Stimulated activated CD4-positive, alpha-beta T cell treated with anti-CD3 and anti-CD28 coated beads, Interleukin-4, amount 100 ng/mL, for 24 hours (primary cell): ENCODE measurements around the gene DDX50.
"Not testable (repeated sequence)": the region's sequence is repeated elsewhere in the genome, so short reads cannot be mapped to it uniquely, and the experiment has no call there.

Source experiments
- DNase-seq: peaks from one replicate; pipeline ENCODE4 v3.0.0-alpha.2; 2020

Gene DDX50, protein sequence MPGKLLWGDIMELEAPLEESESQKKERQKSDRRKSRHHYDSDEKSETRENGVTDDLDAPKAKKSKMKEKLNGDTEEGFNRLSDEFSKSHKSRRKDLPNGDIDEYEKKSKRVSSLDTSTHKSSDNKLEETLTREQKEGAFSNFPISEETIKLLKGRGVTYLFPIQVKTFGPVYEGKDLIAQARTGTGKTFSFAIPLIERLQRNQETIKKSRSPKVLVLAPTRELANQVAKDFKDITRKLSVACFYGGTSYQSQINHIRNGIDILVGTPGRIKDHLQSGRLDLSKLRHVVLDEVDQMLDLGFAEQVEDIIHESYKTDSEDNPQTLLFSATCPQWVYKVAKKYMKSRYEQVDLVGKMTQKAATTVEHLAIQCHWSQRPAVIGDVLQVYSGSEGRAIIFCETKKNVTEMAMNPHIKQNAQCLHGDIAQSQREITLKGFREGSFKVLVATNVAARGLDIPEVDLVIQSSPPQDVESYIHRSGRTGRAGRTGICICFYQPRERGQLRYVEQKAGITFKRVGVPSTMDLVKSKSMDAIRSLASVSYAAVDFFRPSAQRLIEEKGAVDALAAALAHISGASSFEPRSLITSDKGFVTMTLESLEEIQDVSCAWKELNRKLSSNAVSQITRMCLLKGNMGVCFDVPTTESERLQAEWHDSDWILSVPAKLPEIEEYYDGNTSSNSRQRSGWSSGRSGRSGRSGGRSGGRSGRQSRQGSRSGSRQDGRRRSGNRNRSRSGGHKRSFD

DNA sequence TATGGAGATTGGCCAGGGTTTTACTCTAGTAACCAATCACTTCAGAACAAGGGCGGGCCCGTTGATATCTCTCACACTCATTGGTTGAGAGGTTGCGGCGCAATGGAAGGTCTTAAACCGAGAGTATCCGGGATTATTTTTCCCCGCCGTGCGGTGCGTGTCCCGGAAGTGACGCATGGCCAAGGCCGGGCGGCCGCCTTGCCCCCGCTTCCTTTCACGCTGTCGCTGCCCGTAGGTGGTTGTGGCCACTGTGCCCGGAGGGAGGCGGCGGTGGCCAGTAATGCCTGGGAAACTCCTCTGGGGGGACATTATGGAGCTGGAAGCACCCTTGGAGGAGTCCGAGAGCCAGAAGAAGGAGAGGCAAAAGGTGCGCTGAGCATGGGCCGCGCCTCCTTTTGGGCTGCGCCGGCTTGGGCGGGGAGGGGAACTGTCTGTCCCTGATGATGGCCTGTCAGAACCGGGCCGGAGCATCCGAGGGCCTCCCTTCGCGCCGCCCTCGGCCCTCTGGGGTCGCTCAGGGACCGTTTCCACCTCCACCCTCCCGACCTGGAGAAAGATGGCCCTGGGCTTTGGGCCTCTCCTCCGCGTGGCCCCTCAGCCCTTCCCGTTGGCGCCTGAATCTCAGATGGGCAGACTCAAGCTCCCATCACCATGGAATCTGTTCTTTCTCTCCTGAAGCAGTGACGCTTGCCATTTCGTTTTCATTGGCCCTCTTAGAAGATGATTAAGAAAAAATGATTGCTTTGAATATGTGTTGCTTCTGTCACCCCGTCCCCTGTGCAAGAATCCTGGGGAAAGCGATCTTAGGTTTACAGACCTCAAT lies at the start of gene DDX50:
DDX50 (plus strand) TSS at position 211 of the 823 bp plus-strand sequence; CDS start at position 281, 70 bp downstream.
- DNase-seq: peak; percentile 97

DNA sequence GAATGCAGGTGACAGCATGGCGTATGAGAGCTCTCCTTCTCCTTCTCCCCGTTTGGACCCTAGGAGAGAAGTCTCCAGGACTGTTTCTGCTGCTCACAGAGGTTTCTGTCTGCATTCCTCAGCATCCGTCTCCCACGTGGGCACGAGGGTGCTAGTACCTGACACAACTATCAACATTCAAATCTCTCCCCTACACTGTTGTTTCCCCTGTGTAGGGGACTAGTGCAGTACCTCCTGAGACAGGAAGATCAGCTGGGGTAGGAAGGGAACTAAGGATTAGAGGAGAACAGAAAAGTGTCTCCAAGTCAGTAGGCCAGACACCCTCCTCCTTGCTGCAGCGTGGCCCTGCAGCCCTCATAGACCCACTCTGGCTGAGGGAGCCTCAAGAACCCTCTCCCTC lies 44.8 kb upstream of the DDX50 start:
- DNase-seq: no peak

DNA sequence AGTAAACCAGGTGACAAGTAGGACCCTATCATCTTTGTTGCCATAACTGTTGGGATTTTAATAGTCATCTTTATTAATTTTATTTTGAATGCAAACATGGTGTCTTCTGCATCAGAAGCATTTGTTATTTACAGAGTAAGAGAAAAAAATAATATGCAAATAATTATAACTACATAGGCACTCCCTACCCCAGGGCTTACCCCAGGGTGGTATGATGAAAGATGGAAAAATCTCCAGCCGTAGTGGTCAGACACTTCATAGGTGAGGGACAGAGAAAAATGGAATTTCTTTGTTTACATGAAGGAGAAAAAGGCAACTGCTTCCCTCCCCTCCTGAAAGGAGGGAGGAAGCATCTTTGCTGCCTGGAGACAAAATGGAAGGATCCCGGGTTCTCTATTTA lies 44.1 kb upstream of the DDX50 start:
- DNase-seq: no peak

DNA sequence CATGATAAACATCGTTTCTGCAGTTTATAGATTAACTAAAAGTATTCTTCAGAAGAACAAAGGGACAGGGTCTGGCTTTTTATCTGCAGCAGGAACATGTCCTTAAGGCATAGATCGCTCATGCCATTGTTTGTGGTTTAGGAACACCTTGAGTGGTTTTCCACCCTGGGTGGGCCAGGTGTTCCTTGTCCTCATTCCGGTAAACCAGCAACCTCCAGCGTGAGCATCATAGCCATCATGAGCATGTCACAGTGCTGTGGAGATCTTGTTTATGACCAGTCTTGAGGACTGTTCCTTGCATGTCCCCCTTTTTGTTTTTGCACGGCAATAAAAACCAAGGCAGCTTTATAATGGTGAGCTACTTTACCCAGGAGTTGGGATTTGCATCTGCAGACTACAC lies 39.9 kb upstream of the DDX50 start:
- DNase-seq: no peak

DNA sequence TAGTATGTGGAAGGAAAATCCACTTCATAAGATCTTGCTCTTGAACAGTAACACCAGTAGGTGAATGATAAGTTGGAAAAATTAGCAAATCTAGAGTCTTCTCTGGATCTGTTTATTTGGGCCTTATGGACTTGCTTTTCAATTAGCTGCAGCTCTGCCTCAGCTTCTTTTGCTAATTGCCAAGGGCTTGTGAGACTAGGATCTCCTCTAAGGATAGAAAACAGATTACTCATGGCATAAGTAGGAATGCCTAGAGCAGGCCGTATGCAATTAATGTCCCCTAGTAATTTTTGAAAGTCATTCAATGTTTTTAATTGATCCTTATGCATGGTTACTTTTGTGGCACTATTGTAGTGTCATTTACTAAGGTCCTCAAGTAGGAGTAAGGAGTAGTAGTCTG lies 36.5 kb upstream of the DDX50 start:
- no peak for DNase-seq

DNA sequence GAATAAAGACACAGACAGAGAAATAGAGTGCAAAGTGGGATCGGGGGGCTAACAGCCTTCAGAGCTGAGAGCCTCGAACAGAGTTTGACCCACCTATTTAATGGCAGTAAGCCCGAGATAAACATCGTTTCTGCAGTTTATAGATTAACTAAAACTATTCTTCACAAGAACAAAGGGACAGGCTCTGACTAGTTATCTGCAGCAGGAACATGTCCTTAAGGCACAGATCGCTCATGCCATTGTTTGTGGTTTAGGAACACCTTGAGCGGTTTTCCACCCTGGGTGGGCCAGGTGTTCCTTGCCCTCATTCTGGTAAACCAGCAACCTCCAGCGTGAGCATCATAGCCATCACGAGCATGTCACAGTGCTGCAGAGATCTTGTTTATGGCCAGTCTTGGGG lies 32.9 kb upstream of the DDX50 start:
- not testable (repeated sequence) for DNase-seq

DNA sequence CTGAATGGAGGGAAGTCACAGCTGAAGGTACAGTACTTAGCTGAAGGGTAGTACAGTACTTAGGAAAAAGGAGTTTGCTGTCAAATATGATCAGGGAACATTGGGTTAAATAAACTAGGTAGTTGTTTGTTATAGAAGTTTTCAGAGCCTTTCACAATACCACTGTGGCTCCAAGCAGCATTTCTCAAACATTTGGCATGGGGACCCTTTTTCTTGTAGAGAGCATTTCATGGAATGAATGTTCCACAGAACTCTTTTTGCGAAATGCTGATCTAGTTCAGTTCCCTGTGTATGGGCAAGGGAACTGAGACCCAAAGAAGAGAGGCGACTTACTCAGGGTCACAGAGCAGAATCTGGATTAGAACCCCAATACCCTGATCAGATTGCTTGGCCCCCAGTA lies 31.5 kb upstream of the DDX50 start:
- DNase-seq: no peak

DNA sequence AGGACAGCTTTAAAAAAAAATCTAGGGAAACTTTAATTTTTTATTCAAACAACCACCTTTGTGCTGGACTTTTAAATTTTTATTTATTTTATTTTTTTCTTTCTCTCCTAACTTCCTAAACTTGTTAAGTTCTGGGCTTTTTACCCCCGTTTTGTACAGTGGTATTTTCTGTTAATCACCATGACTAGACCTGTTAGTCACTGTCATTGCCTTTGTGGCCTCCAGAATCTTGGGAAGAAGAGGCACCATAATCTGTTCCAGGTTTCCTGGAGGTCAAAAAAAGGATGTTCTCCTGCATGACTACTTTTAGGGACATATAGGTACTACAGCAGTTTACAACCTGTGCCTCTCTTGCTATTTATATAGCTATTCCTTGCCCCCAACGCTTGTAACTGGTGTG lies 31.1 kb upstream of the DDX50 start:
- no peak for DNase-seq

DNA sequence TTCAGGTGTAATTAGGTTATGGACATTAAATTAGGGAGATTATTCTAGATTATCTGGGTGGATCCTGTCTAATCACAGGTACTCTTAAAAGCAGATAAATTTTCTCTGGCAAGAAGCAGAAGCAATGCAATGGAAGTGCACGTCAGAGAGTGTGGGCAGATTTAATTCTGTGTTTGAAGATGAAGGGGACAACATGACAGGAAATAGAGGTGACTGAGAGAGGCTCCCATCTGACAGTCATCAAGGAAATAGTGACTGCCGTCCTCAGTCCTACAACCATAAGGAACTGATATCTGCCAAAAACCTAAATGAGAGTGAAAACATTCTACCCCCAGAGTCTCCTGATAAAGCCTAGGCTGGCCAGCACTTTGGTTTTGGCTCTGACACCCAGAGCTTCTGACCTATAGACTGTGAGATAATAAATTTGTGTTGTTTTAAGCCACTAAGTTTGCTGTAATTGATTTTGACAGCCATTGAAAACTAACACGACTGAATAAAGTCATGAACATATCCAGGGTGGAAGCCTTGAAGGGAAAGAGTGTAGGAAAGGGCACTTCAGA lies 30.5 kb upstream of the DDX50 start:
- peak; percentile 4 for DNase-seq

DNA sequence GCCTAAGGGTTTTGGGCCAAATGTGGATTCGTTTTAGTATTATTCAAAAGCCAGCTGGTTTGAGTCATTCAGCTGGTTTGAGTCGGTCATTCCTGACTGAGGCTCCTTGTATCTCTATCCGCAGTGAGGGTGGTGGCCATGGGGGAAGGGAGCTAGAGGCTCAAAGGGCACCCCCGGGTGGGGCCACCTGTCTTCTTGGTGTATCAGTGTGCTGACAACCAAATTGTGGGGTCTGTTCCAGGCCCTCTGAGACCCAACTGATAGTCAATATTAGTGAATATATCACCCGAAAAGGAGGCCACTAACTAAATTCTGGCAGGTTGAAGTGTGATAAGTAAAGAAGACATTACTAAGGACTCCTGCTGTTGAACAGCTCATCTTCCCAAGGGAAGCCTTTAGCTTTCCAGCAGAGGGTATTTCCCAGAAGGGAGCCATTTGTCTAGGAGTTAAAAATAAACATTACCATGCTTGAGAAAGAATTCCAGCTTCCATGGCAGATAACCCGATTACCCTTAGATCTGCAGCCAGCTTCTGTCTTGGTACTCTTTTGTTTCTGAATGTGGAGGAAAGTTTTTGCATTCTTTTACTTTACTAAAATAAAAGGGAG lies 29.9 kb upstream of the DDX50 start:
- no peak for DNase-seq

DNA sequence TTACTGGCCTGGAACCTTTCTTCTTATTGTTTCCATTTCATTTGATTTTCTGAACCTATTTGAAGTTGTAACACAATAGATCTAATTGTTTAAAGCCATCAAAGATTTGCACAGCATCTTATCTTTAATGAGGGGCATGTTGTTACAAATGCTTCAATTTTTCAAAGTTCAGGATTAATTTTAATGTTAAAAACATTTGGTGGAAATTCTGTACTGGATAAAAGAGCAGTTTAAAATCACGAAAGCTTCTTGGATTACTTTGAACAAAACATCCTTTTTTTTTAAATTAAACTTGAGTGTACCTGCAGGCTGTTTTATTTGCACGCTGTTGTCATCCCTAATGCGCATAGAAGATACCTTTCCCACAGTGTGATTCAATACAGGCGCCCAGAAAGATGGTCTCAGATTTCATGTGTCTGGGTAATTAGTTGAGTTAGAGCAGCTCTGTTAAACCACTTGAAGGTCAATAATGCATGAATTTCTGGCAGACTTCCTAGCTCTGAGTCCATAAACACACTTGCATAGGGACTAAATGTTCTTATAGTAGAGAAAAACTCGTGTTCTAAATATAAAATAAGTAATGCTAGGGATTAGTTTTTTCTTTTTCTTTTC lies 29.3 kb upstream of the DDX50 start:
- no peak for DNase-seq

DNA sequence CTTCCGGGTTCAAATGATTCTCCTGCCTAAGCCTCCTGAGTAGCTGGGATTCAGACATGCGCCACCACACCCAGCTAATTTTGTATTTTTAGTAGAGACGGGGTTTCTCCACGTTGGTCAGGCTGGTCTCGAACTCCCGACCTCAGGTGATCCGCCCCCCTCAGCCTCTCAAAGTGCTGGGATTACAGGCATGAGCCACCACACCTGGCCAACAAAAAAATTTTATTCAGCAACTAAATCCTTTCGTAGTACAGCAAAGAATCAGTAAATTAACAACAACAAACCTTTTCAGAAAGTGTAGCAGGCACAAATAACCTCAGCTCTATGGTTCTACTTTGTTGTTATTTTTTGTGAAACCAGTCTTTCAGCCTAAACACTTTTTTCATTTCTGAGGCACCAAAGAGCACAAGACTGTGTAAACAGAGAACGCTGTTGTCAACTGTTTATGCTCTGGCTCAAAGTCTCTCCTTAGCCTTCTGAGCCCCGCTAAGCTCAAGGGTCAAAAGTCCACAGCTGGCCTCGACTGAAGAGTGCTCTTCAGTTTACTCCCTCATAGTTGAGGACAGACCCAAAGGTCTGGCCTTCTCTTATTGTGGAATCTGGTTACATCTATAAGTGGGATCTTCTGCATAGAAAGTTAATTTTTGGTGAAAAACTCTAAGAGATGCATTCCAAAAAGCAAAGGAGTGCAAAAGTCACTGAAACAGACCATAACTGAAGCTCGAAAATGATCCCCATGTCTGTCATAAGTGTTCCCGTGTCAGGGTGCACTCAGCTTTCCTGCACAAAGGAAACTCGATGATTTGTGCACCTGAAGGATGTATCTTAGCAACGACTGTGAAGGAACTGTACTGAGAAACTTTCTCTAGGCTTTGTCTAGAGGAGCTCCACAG lies 24.6 kb upstream of the DDX50 start:
- no peak for DNase-seq

DNA sequence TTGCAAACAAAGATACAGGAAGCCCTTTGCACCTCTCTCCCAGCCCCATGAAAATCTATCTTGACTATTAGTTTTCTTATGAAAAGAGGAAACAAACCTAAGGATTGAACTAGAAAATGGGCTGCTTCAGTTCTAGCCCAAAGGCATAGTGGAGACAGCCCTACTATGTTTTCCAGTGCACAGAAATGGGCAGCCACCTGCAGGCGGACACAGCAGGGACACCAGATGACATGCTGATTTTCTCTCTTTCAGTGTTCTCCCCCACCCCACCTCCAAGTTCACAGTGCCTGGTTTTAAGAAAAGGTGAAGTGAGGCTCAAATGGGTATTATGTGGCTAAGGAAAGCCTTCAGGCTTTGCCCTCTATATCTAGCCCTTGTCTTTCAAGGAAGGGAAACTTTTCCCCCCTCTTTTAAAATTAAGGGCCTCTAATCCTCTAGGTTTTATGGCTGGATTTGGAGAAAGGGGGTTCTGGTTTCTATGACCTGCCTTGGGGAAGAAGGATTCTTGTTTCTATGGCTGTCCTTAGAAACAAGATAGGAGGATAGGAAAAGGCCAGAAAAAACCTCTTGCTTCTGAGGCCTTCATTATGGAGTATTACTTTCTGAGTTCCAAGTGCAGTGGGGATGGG lies 23.5 kb upstream of the DDX50 start:
- no peak for DNase-seq

DNA sequence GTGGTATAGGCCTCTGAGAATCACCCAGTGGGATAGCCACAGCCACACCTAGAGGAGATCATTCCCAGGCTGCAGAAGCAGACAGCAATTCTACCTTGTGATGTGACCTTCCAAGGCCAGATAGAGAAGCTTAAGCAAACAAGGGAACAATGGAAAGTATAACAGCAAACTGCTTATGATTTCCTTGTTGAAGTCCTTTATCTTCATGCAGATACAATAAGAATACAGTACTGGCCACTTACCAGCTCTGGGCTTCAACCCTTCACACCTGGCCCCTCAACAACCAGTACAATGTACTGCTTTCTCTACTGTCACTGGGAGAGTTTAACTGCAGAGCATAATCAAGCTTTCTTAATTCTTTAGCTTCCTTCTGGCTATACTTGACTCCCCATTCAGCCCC lies 22.6 kb upstream of the DDX50 start:
- DNase-seq: no peak

DNA sequence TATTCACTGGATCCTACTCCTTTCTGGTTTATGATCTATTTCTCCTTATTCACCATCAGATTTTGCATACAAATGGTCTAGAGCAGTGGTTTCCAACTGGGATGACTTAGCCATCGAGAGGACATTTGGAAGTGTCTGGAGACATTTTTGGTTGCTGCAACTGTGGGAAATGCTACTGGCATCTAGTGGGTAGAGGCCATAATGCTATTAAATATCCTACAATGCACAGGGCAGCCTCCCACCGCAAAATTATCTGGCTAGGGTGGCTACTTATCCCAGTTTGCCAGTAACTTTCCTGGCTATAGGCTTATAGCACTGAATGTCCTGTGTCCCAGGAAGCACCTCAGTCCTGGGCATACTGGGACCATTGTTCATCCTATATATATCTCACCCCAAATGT lies 21.5 kb upstream of the DDX50 start:
- DNase-seq: no peak

DNA sequence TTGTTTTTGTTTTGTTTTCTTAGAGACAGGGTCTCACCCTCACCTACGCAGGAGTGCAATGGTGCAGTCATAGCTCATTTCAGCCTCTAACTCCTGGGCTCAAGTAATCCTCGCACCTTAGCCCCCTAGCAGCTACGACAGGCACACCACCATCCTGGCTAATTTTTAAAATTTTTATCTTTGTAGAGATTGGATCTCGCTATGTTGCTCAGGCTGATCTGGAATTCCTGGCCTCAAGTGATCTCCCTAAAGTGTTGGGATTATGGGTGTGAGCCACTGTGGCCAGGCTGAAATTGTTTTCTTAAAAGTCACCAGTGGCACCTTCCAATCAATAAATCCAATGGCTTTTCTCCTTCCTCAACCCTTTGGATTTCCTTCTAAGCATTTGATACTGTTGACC lies 20.9 kb upstream of the DDX50 start:
- no peak for DNase-seq

DNA sequence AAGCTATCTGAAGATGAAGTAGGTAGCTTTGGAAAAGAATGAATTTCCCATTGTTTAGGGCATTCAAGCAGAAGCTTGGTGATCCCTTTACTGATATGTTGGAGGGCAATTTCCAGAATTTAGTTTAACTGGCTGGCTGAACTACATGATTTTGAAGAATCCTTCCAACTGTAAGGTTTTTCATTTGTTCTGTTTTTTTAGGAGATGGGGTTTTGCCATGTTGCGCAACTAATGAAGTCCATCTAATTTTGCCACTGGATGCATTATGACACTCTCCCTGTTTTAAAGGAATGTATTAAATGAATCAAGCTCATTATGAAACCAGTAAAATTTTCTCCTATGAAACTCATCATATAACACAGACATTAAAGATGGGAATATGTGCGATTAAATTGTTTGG lies 6.1 kb upstream of the DDX50 start:
- no peak for DNase-seq

DNA sequence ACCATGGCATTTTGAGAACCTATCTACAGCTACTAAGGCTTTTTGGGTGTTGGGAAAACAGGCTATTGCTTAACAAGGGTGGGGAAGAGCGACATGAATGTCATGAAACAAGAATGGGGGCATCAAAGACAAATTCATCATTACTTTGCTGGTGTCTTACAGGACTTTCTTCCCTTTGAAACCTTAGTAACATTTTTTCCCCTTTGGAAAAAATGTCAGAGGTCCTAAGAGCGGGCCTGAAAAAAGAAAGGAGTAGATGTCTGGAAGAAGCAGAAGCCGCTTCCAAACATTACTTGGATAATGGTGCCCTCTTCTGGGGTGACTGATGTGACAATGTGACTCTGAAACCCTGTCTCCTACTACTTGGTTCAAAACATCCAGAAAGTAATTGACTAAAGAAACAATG lies 3.8 kb upstream of the DDX50 start:
- DNase-seq: peak; percentile 30

DNA sequence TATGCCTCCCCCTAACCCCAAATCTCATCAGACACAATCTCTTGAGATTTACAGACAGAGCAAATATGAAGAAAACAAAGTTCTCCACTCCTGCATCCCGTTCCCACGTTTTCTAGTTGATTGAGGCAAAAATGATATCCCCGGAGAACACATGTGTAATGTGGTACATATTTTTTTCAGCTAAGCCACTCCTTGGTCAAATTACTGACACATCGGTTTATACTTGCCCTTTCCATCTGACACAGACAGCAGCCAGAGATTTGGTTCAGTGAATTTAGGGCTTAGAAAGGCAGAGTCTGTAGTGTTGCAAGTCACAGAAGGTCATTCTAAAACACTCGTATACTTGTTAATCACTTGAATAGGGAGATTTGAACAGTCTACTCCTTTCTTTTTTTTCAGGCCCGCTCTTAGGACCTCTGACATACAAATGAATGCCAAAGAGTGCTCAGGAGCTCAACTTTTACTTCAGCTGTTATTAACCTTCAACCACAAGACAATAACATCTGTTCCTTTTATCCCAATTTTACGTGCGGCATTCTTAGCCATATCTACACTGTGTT lies 1.8 kb upstream of the DDX50 start:
- no peak for DNase-seq

DNA sequence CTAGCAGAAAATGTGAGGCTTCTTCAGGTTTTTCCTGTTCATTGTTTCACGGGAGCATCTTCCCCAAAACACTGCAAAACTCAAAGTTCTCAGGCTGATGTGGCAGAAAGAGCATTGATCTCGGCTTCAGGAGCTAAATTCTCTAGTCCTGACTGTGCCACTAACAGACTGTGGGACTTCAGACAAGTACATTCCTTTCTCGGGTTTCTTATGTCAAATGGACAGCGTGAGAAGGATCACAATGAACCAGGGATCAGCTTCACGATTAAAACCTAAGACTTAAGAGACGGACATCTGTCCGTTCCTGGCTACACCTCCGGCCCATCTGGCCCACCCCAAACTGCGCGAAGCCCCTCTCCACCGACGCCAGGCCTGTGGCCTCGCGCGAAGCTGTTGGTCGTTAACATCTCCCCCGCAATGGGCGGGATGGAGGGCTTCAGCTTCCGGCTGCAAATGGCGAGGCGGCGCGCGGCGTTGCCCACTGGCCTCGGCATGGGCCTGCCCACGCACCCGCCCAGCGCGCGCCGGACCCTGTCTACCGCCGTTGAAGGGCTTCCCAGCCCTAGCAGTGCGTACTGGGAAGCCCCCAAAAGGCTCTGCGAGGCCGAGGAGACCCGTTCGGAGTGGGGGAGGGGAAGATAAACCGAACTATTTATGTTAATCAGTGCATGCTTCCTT lies 549 bp upstream of the DDX50 start:
- DNase-seq: no peak
